HG02759 (cell line): ENCODE measurements around the gene TSNAX.
"Not testable (repeated sequence)": the region's sequence is repeated elsewhere in the genome, so short reads cannot be mapped to it uniquely, and the experiment has no call there.

ENCODE experiments used
- ATAC-seq: cut with Tn5 transposase; IDR thresholded peaks from one replicate; pipeline ENCODE4 v1.9.1; 2021; ENCODE audit warnings: mild to moderate bottlenecking, moderate library complexity; ENCODE audit not compliant: unreplicated experiment

Gene TSNAX

DNA sequence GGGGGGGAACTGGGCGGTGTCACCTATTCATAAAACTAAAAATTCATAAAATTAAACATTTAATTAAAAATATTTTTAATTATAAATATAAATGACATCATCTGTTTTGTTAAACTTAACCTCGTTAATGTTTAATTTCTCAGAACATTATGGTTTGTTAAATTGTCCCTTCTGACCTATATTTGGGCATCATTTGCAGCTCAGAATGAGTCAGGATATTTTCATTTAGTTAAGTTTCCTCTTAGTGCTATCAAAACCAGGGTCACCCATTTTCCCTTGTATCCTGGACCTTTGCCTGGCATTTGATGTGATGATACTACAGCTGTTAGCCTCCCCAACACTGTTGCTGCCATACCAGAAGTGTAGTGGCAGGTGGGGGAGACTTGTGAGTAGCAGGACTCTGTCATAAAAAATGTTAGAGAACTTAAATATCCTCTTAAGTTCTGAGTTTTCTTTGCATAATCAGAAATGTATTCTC lies 30.3 kb downstream of the TSNAX start:
- ATAC-seq = no peak

DNA sequence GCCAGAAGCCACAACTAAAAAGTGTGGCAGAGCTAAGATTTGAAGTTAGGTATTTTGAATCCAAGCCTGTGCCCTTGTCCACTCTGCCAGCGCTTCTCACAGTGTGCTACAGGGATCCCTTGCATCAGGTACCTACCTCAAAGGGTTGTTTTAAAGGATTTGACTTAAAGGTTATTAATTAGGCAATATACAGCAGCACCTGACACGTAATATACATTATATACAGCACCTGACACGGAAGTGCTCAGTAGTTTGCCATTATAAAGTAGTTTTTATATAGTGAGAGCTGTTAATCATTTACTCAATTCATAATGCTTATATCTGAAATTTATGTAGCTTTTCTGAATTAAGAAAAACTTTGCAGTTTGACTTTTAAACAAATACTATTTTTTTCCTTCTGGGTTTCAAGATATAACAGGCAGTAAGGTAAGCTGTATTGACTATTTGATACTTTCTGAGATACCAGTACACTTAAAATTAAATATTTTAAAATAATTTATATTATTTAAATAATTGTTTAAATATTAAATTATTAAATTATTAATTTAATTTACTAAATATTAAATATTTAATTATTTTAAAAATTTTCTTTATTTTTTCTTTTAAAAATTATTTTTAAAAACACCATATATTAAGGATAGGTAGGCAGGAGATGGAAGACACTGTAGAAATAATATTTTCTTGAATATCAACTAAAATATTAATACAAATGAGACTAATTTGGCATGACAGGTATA lies 33.3 kb downstream of the TSNAX start:
- no peak for ATAC-seq

DNA sequence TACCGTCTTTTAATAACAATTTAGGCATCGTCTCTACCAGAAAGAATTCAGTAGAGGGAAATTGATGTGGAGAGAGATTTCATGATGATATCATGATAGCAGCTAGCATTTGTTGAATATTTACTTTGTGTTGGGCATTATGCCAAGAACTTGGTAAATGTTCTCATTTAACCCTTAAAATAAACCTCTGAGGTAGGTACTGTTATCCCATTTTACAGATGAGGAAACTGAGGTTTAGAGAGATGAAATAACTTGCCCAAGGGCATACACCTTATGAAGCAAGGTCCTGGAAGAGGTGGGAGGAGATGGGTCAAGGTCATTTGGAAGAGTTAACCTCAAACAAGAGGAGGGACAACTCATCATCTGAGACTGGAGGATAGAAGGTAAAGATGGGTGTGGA lies 34.8 kb downstream of the TSNAX start:
- ATAC-seq = no peak

DNA sequence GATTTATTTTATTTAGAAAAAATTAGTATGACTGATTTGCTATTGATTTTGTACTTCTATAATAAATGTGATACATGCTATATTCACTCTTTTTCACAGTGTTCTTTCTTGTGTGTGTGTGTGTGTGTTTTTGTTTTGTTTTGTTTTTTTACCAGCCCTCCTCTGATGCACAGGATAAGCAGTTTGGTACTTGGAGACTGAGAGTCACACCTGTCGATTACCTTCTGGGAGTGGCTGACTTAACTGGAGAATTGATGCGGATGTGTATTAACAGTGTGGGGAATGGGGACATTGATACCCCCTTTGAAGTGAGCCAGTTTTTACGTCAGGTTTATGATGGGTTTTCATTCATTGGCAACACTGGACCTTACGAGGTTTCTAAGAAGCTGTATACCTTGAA lies 35.9 kb downstream of the TSNAX start:
- no peak for ATAC-seq

DNA sequence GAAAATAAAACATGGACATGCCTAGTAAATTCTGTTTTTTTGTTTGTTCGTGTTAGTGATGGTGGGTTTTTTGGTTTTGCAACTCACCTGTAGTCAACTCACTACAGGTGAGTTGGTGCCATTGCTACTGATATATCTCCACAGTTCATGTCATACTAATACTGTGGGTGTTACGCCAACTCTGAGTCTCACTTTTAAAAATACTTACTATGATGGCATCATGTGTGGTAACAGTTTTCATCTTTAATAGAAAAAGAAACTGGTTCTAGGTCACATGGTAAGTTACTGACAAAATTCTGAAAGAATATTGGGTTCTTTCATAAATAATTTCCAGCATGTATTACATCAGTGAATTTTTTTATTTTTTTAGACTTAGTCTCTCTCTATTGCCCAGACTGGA lies 38.0 kb downstream of the TSNAX start:
- ATAC-seq = no peak

DNA sequence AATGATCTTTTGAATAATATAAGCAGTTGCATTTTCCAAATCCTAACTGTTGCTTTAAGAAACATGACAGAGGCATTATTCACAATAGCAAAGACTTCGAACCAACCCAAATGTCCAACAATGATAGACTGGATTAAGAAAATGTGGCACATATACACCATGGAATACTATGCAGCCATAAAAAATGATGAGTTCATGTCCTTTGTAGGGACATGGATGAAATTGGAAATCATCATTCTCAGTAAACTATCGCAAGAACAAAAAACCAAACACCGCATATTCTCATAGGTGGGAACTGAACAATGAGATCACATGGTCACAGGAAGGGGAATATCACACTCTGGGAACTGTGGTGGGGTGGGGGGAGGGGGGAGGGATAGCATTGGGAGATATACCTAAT lies 41.8 kb downstream of the TSNAX start:
- not testable (repeated sequence) for ATAC-seq

DNA sequence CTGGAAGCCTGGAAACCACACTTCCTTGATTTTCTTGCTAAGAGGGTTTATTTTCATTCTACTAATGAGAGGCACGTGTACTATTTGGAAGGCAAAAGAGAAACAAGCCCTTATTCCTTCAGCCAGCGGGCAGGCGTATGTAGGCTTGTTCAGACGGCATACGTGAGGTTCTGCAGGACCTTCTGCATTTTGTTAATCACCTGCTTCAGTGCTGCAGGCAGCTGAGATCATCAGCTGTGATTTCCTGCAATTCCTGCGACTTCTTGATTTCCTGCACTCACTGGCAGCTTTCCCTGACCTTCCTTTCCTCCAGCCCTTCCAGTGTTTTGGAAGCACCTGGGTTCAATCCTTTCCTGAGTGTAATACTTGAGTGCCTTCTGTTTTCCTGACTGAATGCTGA lies 43.4 kb downstream of the TSNAX start:
- ATAC-seq = no peak

DNA sequence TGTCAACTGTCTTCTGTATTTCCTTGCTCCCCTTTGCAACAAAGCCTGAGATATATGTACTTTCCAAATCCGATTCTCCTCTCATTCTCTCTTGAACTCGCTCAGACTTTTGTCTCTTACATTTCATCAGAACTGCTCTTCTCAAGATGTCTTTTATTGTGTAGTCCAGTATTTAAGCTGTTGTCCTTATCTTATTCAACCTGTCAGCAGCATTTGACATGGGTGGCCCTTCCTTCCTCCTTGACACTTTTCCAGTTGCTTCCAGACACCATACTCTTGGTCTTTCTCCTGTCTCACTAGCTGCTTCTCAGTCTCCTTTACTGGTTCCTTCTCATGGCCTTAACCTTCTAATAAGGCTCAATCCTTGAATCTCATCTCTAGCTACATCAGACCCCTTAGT lies 47.0 kb downstream of the TSNAX start:
- ATAC-seq = no peak

DNA sequence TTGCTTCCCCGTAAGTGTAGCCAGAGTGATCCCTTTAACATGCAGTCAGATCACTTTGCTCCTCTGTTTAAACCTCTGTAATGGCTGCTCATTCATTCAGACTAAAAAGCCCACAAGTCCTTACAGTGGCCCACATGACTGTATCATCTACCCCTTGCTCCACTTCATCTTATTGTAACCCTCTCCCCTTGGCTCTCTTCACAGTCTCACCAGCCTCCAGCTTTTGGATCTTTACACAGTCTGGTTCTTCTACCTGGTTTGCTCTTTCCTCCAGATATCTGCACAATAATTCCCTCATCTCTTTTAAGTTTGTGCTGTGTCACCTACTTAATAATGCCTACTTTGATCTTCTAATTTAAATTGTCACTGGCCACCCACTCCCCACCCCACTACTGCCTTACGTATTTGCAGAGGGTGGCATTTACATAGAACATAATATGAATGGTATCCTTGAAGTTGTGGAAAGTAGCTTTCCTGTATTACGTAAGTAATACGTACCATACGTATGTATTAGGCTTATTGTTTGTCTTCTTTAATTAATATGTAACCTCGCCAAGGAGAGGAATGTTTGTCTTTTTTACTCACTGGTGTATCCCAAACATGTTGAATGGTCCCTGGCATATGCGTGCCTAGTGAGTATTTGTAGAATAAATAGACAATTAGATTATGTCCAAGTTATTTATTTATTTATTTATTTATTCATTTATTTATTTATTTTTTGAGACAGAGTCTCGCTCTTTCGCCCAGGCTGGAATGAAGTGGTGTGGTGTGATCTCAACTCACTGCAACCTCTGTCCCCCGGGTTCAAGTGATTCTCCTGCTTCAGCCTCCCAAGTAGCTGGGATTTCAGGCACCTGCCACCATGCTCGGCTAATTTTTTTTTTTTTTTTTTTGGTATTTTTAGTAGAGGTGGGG lies 48.6 kb downstream of the TSNAX start:
- ATAC-seq = no peak

DNA sequence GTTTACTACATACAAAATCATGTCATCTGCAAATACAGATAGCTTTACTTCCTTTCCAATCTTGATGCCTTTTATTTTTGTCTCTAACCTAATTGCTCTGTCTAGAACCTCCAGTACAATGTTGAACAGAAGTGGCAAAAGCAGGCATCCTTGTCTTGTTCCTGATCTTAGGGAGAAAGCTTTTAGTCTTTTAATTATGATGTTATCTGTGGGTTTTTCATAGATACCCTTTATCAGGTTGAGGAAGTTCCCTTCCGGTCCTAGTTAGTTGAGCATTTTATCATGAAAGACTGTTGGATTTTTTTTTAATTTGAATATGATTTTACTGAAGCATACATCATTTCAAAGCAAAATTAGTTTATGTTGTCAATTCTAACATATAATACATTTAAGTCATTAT lies 52.4 kb downstream of the TSNAX start:
- ATAC-seq = no peak

DNA sequence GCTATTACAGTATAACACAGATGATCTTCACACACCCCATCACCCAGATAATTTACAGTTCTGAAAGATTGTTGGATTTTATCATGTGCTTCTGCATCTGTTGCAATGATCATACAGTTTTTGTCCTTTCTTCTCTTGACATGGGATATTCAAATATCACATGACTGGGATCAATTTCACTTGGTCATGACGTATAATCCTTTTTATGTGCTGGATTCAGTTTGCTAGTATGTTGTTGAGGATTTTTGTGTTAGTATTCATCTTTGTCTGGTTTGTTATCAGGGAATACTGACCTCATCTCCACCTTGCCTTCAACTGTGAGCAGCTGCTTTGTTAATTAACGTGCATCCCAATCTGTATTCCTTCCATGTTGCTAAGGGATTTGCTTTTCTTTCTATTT lies 53.4 kb downstream of the TSNAX start:
- ATAC-seq = no peak

DNA sequence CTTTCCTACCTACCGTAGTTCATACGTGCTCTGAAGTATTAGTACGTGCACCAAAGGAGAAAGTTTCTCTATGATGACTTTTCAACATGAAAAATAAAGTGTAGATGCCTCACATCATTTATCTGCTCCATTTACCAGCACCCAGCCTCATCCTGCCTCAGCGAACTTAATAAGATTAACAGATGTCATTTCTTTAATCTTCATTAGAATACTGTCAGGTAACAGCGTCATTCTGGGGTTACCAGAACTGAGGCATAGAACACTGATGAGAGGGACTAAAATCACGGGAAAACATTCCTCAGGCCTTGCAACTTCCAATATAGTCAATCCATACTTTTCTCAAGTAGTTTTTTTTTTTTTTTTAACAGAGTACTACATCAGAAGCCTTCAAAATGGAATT lies 54.9 kb downstream of the TSNAX start:
- no peak for ATAC-seq

DNA sequence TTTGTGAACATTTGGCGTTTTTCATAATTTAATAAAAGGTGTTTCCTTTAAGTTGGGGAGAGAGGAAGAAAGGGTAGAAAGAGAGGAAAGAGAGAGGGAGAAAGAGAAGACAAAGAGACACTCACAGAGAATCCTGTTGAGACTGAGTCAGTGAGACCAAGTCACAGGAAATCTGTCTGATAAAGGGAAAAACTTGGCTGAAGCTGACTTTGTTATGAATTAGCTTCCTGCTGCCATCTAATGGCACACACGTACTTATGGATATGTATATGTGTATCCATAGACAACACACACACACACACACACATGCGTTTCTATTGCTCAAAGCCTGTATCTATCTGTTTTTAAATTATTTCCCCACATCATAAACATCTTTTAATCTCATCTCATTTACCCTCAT lies 55.6 kb downstream of the TSNAX start:
- ATAC-seq = no peak

DNA sequence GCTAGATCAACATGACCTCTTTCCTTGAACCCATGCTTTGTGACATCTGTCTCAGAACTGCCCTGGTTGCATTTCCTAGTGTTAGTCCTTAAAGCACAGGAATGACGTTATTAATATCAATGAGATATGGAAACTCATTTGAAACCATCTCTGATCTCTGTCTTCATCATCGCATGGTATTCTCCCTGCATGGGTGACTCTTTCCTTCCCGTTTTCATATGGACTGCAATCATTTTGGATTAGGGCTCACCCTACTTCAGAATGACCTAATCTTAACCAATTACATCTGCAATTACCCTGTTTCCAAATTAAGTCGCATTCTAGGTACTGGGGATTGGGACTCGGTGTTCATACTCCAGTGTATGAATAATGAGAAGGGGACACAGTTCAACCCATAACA lies 56.5 kb downstream of the TSNAX start:
- ATAC-seq = no peak

DNA sequence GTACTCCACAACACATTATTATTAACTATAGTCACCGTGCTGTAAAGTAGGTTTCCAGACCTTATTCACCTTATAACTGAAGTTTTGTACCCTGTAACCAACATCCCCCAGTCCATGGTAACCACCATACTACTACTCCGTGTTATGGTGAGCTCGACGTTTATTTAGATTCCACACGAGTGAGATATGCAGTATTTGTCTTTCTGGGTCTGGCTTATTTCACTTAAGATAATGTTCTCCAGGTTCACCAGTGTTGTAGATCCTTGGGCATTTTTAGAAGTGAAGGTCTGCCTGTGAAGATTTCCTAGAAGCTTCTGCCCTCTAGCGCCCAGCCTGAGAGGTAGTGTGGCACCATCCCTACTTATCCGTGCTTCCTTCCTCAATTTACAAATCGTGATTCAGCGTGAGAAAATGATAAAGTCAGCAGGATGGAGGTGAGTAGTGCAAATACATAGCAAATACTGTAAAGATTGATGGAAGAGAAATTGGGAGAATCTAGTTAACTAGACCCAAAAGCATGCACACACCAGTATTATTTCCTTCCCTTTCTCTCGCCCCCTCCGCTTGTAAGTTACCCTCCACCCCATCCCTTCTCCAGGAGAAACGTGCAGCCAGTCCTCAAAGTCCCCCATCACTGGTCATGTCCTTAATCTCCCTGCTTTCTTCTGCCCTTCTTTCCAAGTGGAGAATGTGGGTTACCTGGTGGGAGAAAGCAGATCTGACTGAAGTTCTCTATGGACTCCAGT lies 62.2 kb downstream of the TSNAX start:
- ATAC-seq = peak; percentile 52

DNA sequence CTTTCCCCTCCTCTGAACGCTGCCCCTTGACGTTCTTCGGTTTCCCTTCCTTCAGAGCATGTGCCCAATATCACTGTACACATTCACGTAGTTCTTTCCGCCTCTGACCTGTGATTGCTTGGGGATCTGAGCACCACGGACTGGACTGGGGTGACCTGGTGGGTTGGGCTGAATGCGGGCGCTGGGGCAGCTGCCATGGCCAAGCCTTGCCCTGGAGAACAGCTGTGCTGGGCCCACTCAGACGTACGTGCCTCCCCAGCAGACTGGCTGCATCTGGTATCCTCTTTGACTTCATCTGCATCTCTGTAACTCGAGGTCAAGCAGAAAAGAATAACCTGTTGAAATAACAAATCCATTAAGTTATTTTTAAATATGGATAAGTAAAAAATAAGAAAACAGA lies 63.0 kb downstream of the TSNAX start:
- ATAC-seq = no peak

DNA sequence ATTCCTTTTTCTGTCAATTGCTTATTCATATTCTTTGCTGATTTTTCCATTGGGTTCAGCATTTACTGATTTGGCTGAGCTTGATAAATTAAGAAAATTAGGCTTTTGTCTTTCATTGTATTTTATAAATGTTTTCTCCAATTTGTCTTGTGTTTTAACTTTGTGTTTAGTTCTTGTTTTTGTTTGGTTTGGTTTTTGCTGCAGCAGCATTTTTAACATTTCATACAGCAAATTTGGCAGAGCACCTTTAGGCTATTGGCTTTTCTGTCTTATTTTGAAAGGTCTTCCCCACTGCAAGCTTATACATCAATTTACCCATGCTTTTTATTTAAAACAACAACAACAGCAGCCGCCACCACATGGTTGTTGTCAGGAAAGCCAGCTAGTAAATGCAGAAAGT lies 64.3 kb downstream of the TSNAX start:
- no peak for ATAC-seq

DNA sequence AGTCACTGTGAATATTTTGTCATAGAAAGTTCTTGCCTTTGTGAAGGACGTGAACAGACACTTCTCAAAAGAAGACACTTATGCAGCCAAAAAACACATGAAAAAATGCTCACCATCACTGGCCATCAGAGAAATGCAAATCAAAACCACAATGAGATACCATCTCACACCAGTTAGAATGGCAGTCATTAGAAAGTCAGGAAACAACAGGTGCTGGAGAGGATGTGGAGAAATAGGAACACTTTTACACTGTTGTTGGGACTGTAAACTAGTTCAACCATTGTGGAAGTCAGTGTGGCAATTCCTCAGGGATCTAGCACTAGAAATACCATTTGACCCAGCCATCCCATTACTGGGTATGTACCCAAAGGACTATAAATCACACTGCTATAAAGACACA lies 64.8 kb downstream of the TSNAX start:
- ATAC-seq = not testable (repeated sequence)

DNA sequence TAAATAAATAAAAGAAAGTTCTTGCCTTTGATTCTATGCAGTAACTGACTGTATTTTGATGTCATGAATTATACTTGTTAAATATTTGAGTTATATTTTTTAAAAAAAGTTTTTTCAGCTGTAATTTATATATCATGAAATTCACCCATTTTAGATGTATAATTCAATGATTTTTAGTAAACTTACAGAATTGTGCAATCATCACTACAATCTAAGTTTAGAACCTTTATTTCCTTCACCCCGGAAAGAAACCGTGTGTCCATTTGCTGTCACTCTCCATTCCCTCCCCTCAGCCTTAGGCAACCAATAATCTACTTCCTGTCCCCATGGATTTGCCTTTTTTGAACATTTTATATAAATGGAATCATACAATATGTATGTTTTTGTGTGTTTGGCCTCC lies 65.7 kb downstream of the TSNAX start:
- ATAC-seq = no peak

DNA sequence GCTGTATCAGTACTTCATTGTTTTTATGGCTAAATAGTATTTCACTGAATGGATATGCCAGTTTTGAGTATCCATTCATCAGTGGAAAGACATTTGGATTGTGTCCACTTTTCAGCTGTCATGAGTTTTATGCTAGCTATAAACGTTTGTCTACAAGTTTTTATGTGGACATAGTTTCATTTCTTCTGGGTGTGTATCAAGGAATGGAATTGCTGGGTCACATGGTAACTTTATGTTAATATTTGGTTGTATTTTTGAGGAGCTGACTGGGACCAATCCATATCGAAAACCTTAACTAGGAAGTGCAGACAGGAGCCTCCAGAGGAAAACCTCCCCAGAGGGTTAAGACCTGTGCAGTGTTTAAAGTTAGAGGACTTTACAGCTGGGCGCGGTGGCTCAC lies 66.3 kb downstream of the TSNAX start:
- ATAC-seq = no peak

DNA sequence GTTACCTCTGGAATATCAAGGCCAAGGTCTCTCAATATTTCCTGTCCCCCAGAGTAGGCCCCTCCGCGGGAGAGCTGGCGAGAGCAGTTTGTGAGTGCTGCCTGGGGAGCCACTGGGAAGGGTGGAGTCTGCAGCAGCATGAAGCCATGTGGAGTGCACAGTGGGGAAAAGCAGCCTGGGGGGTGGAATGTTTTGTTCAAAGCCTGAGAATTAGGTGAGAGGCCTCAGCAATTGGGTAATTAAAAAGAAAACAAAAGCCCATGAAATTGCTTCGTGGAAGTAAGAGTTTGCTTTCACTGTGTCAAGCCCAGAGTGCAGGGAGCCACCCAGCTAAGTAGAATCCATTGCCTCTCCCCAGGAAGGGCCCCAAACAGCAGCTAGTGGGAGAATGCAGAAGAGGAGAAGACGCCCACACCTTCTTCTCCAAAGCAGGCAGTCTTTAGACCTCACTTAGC lies 67.9 kb downstream of the TSNAX start:
- ATAC-seq = no peak
